Measurements from ENCODE around the gene PRKCZ.

The PRKCZ gene

DNA sequence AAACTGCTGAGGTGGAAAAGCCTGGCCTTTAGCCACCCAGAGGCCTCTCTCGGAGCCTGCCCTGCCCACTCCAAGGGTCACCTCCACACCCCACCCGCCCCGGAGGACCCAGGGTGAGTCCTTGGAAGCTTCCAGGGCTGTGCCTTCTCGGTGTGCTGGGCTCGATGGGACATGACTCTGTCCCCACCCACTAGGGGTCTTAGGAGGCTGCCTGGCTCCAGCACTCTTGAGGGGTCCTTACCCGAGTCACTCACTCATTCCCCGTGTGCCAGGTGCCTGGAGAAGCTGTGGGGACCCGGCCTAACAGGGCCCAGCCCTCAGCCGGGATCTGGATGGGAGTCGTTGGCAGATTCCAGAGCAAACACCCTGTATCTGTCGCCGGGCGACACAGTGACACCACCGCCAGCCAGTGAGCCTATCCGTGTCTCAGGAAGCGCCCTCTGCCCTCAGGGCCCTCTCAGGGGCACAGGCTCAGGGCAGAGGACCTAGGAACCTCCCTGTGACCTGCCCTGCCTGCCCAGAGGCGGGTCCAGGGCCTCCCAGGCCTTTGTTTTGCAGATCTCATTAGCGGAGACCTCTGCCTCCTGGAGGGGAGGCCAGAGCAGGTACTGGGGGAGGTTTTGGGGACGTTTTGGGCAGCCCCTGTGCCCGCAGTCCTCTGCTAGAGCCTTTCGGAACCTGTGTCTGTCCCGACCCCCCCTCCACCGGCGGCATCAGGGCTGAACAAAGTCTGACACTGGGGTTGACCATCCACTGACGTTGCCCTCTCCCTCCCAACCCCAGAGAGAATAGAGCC lies 3.1 kb upstream of the PRKCZ start:
- DNase-seq, result no peak

DNA sequence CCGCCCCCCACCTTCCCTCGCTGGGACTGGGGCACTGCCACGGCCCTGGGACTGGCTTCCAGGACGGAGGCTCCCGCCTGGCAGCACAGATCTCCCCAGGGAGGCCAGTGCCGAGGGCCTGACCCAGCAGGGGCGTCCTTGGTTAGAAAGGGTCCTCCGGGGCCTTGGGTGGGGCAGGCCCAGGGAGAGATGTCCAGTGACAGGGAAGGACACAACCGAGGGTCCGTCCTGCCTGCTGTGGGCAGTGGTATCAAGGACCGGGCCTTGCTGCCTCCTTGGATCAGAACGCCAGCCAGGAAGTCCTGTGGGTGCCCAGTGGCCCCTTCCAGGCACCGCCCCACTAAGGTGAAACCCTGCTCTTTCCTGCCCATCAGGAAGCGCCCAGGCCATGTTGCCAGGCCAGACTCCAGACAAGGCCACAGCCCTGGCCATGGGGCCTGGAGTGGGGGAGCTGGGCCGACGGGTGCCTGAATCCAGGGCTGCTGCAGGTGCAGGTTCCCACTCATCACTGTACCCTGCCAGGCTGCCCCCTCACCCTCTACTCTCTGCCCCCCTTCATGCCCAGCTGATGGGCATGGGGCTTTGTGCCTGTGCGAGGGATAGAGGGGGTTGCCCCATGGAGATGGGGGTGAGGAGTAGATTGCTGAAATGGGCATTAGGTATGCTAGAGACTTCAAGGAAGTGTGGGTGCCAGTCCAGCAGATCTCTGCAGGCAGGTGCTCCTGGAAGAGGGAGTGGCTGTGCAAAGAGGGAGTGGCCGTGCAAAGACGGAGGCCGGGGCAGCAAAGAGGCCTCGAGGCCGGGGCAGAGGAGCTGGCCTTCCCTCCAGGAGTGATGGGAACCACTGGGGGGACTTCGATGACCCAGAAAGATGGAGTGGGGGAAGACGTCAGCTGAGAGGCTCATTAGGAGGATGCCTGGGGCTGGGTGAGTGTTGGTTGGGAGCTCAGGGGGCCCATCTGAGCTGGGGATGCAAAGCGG lies 2.2 kb upstream of the PRKCZ start:
- DNase-seq, result no peak

DNA sequence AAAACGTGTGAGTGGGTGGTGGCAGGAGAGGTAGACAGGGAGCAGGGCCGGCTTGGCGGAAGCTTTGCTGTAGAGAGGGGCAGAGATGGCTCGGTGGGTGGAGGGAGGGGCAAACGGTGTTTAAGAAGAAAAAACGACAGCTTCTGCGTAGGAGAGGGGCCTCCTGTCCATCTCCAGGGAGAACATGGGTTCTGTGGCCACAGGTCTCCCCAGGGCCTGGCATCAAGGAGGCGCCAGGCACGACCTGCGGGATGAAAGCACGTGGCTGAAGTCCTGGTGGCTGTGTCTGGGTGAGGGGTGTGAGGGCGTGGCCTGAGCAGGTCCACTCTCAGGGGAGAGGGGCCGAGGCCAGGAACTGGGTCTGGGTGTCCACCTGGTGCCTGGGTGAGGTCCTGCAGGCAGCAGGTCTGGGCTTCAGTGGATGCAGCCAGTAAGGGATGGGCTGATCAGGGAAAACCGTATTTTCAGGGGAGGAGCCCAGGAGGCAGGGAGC lies 940 bp upstream of the PRKCZ start:
- DNase-seq, result no peak

DNA sequence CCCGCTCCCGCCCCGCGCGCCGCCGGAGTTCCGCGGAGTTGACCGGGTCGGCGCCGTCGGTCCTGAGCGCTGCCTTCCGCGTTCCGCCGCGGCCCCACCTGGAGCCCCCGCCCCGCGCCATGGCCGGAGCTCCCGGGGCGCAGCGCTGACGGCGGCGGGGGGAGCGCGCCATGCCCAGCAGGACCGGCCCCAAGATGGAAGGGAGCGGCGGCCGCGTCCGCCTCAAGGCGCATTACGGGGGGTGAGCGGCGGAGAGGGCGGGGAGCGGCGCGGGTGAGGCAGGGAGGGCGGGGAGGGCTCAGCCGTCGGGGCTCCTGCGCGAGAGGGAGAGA lies 216 bp downstream of the PRKCZ start:
- no peak for DNase-seq

DNA sequence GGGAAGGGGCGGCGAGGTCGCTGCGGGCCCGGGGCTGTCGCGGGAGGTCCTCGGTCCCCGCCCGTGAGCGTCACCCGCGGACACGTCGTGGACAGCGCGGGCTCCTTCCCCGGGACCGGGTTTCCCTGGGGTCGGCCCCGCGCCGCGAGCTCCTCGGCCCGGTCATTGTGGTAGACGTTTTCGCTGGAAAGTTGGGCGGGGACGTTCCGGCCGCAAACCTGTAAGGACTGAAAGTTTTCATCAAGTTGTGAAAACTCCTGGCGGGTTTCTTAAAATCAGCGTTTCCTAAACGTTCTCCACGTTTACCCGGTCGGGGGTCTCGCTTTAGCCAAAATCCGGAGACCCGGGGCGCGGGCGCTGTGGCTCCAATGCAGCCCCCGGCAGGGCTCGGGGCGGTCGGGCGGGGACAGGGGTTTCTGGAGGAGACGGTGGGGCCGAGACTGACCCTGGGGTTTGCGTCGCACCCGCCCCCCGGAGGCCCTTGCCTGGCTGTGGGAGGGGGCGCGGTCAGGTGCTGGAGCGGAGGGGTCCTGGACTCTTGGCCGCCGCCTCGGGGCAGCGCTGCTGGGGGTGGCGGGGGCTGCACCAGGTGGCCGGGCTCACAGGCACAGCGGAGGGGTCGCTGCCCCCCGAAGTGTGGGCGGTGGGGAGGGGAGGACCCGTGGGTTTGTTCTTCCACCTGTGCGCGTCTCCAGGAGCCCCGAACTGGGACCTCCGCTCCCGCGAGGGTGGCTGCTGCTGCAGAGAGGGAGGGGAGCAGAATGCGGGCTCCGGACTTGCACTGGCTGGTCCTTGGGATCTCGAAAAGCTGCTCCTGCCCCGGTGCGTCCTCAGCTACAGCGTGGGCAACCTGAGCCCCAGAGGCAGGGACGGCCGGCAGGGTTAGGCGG lies 827 bp downstream of the PRKCZ start:
- no peak for DNase-seq

DNA sequence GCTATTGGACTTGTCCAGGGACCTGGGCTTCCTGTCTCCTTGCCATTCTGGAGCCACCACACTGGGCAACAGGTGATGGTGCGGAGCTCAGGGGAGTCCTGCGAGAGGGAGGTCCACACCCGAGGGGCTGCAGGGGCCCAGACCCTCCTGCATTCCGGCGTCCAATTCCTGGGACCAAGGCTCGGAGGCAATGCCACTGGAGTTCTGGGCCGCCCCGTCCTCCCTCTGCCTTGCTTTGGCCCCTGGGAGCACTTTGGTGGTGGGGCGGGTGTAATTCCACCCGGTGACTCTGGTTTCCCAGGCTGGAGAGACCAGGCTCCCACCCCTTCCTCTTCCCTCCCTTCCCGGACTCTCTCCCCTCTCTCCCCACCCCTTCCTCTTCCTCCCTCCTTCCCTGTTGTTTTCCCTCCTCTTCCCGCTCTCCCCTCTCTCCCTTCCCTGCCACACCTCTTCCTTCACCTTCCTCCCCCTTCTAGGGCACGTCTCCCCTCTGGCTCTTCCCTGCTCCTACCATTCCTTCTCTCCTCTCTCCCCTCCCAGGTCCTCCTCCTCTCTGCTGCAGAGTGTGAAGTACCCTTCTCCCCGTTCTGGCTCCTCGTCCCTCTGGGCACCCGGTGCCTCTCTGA lies 2.0 kb downstream of the PRKCZ start:
- DNase-seq, result no peak

DNA sequence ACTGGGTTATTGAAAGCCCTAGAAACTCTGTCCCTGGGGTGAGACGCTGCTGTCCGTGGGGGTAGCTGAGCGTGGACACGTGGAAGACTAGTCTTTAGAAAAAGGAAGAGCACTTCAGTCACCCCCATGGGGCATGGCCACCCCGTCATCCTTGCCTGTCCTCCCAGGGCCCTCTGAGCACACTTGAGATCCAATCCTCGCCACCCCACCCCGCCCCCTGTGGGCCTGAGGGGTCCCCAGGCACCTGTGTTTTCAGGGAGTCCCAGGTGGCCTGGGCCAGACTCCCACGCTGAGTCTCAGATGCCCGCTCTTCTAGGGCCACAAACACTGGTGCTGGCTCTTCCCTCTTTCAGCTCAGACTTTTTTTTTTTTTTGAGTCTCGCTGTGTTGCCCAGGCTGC lies 2.5 kb downstream of the PRKCZ start:
- no peak for DNase-seq

DNA sequence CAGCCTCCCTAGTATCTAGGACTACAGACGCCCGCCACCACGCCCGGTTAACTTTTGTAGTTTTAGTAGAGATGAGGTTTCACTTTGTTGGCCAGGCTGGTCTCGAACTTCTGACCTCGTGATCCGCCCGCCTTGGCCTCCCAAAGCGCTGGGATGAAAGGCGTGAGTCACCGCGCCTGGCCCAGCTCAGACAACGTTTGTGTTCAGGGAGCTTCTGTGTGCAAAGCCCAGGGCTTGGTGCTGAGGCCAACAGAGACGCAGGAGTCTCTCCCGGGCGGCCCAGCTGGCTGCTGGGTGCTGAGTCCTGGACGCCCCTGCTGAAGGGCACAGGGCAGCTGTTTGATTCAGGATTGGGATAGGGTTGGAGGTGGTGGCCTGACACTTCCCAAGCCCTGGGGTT lies 3.0 kb downstream of the PRKCZ start:
- no peak for DNase-seq

DNA sequence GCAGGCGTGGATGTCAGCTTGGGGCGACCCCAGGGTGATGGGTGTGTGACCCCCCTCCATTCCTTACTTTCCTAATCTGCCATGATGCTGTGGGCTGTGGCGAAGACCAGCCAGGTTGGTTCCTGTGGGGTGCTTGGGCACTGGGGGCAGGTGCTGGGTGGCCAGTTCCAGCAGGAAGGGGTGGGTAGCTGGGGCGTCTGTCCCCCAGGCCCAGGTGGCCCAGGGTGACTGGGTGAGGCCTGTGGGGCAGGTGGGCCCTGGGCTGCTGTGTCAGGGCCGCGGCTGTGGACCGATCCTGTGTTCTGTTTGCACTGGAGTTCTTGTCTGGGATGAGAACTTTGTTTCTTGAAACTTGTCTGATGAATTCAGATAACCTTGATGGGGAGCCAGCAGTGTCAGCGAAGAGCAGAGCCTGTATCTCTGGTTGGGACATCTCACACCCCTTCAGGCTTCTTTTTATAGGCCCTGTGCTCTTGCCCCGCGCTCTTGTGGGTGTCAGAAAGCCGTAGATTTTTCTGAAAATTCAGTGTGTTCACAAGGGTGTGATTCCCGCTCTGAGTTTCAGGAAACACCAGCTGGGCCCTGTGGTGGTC lies 3.7 kb downstream of the PRKCZ start:
- DNase-seq, result no peak

DNA sequence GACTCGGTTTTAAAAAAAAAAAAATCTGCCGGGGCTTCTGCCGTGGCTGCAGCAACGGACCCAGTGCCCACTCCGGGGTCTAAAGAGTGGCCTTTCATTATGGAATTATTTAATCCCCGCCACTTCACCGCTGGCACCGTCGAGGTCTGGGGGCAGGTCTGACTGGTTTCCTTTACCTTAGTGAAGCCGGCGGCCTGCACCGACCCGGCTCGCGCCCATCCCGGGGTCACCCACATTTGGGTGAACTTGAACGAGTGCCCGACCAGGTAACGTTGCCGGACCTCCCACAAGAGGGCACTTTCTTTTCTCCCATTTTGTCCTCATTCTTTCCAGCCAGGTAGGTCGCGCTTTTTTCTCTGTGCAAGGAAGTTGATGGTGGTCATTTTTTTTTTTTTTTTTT lies 4.3 kb downstream of the PRKCZ start:
- no peak for DNase-seq

DNA sequence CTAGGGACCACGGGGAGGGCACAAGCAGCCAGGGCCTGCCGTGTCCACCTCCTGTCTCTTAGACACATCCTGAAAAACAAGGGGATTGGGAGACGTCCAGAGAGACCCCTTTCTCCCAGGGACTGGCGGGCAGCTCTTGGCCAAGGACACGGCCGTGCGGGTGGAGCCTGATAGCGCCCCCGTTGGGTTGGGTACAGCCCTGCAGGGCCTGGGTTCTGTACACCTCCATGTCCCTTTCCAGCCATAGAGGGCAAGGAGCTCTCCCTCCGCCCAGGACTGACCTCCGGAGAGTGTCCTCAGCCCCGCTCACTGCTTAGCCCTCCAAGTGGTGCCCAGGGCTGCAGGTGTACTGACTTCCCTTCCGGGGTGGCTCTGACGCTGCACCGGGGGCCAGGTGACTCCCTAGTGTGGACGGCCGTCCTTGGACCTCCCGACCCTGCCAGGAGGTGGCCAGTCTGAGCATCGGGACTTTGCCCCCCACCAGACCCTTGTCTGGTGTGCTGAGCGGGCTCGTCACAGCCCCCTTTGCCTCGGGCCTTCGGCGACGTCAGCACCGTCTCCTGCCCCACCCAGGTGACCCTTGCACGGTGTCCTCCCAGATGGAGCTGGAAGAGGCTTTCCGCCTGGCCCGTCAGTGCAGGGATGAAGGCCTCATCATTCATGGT lies 5.8 kb downstream of the PRKCZ start:
- no peak for DNase-seq

DNA sequence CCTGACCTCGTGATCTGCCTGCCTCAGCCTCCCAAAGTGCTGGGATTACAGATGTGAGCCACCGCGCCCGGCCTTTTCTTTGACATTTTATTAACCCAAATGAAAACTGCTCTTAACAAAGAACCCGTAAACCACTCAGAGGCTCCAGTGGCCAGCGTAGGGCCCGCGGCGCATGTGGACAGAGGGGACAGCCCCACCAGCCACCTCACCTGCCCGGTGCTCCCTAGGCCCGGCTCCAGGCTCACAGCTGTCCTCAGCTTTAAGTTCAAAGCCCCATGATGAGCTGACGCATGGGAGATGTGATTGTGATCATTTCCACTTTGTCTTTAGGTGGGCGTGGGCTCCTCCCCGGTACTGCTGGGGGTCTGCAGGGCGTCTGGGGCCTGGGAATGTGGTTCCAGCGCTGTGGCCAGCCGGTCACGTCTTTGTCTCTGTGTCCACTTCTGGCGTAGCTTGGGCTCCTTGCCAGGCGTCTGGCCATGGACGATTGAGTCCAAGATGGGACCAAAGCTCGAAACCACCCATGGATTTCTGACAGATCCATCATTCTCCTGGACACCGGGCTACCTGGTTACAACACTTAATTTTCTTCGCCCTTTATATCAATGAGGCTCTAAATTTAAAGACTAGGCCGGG lies 6.9 kb downstream of the PRKCZ start:
- no peak for DNase-seq

DNA sequence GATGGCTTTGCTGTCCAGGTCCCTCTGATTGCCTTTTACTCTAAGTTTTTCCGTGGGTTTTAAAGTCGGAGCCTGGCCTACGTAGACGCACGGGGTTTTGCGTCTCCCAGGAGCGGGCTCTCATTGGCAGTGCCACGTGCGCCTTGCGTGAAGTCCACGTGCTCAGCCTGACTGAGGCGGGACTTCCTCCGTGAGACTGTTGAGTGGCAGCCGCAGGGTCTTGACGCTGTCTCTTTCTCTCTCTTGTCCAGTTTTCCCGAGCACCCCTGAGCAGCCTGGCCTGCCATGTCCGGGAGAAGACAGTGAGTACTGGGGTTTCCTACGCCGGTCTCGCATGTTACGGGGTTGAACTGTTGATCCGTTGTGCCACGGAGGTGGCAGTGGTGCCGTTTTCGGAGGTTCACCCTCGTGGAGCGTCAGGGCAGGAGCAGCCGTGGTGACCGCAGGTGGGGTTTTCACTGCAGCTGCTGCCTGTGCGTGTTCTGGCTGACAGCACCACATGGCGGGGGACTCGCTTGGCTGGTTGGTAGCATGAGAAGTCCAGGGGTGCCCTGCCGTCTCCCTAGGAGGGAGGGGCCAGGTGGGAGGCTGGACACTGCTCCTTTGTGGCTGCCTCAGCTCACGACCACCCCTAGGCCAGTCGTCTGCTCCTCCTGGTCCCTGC lies 9.2 kb downstream of the PRKCZ start:
- no peak for DNase-seq

DNA sequence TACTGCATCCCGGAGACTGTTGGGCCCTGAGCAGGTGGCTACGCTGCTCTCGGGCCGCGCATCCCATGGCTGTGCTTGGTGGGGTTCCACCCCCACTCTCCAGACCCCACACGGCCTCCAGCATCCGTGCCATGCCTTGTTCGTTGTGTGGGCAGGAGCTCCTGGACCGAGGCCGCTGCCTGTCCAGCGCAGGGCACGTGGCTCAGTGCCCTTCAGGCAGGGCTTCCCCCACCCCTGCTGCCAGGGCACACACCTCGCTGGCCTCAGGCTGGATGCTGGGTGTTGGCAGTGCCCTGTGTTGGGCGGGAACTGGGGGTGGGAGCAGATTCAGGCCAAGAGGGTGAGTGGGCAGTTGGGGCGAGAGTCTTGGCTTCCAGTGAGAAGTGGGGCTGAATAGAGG lies 9.9 kb downstream of the PRKCZ start:
- DNase-seq, result no peak

DNA sequence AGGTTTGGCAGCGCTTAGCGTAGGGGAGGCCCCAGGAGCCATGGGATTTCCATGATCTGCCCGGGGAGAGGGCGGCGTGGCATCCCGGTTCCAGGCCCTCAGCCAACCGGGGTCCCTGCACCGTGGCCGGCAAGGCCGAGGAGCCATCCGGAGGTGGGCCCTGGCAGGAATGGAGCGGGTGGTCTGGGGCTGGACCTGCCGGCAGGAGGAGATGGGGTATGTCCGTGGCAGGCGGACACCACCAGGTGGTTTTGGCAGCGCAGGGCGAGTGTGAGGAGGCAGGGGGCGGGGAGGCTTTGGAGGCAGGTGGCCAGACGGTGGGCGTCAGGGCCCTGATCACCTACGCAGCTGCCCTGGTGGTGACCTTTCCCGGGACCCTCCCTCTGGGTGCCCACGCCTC lies 10.3 kb downstream of the PRKCZ start:
- no peak for DNase-seq

DNA sequence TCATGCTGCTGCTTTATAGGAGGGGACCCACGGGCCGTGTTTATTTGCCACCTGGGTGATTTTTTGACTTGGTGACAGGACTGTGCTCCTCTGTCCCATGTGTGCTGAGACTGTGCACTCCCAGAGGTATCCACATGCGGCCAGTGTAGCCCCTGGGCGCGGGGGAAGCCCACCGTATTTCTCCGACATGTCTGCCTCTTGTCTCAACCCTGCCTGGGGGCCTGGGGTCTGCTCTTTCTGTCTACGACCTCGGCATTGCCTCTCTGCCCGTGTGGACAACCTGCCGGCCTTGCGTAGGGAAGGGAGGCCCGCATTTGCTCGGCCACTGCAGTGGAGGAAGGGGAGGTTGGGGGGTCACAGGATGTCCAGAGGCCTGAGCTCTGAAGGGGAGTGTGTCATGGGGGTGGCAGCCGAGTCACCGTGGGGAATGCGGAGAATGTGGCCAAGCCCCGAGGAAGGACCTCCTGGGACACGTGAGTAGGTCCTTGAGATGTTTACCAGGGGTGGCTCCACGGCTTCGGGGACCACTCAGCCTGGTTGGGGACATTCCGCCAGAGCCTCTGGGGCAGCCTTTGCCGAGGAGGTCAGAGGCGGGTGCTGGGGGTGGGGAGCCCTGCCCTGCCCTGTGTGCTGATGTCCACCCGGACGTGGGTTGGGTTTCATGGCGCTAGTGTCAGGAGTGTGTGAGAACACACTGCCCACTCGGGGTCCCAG lies 11.0 kb downstream of the PRKCZ start:
- no peak for DNase-seq

DNA sequence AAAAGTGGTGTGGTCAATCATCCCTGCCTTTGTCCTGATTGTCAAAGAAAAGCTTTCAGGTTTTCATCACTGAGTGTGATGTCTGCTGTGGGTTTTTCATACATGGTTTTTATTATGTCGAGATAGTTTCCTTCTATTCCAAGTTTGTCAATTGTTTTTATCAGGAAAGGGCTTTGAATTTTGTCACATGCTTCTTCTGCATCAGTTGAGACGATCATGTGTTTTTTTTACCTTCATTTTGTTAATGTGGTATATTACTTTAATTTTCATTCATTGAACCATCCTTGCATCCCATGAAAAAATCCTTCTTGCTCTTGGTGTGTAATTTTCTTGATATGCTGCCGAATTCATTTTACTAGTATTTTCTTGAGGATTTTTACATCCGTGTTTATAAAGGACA lies 15.5 kb downstream of the PRKCZ start:
- no peak for DNase-seq

DNA sequence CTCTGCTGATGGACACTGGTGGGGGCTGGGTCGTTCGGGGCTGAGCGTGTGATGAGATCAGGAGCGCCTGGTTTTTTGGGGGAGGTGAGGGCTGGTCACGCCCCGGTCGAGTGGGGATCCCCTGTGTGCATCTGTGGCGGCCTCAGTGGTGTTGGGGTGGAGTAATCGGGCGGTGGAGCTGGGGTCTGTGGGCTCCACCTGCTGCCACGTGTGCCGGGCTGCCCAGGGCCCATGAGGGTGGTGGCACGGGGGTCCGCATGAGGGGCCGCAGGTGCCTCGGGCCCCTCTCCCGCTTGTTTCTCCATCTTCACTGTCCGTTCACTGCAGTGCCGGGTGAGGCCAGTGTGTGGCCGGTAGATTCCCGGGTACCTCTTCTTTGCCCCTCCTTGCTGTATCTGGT lies 17.2 kb downstream of the PRKCZ start:
- no peak for DNase-seq

DNA sequence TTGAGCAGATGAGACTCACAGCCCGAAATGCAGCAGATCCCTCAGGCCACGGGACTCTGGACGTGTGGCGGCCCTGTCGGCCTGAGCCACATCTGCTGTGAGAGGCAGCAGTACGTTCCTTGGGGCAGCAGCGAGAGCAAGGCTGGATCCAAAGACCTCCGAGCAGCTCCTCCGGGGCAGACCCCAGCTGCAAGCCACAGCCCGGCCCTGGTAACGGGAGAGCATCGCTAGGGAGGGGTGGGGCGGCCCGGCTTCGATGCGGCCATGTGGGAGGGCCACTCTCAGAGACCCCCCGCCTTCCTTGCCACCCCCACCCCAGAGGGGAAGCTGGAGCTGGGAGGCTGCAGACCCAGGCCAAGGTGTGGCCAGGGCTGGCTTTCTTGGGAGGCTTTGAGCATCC lies 17.8 kb downstream of the PRKCZ start:
- DNase-seq, result no peak

DNA sequence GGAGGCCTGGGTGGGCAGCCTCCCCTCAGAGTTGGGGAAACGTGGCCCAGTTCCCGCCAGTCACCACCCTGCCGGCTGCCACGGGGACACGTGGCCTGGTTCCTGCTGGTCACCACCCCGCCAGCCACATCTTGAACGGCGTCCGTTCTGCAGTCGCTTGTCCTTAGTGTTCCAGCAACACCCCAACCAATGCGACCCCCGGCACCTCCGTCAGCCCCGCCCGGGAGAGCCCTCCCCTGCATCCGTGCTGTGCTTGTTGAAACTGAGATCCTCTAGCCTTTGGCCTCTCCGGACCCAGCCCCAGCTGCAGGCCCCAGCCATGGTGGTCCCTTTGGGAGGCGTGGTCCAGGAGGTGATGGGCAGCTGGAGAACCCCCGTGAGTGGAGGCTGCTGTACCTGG lies 18.7 kb downstream of the PRKCZ start:
- DNase-seq, result no peak
